ENCODE data around the gene TRIM54.

DNA sequence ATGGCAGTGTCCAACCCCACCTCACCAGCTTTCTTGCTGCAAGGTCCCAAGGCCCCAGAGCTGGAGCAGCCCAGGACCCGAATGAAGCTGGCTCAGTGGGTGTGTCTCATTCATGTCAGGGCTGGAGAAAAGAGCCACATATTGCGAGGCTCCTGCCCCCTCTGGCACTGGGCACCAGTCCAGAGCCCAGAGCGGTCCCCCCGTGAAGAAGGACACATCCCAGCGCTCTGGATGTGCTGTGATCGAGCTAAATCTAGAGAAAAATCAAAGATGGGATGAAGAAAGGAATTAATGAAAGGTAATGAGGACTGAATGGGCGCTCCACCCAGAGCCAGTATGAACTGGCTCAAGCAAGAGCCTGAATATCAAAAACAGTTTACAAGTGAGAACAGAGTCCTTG is 53.9 kb downstream of the TRIM54 start:
- TF ChIP-seq, protein P1, sequence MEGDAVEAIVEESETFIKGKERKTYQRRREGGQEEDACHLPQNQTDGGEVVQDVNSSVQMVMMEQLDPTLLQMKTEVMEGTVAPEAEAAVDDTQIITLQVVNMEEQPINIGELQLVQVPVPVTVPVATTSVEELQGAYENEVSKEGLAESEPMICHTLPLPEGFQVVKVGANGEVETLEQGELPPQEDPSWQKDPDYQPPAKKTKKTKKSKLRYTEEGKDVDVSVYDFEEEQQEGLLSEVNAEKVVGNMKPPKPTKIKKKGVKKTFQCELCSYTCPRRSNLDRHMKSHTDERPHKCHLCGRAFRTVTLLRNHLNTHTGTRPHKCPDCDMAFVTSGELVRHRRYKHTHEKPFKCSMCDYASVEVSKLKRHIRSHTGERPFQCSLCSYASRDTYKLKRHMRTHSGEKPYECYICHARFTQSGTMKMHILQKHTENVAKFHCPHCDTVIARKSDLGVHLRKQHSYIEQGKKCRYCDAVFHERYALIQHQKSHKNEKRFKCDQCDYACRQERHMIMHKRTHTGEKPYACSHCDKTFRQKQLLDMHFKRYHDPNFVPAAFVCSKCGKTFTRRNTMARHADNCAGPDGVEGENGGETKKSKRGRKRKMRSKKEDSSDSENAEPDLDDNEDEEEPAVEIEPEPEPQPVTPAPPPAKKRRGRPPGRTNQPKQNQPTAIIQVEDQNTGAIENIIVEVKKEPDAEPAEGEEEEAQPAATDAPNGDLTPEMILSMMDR (IDR thresholded peaks at IDR 0.05) = no peak
- no peak for TF ChIP-seq POLR2AphosphoS5 (IDR thresholded peaks at IDR 0.05; ENCODE audit: insufficient read depth in 1 of 2, low read depth in 1 of 2)
- no peak for TF ChIP-seq POLR2A (IDR thresholded peaks at IDR 0.05)

Data from vagina (tissue), 2 donors.